Calu3 (cell line): Measurements from ENCODE around the gene TMPRSS2. TPM values are rescaled to one million over a fixed set of nuclear protein-coding genes. Genes with fewer than 3 reads are reported as not detected.

Source experiments
- BruUV-seq: library from RNA; stranded (reverse); fragments of 400-500 nt; replicated peaks from 2 replicates; lab custom pipeline; 2021; lab: Mats Ljungman, UMichigan
- CTCF ChIA-PET: fragments of 300-600 bp; sonication (Branson Sonifier 250); formaldehyde crosslinking; loops from one replicate; lab custom pipeline; 2022; ENCODE audit warnings: antibody characterized with exemption; lab: Charles Lee
- DNase-seq: peaks from one replicate; pipeline ENCODE4 v3.0.0; 2022
- H3K27ac Mint-ChIP-seq: one replicate; pipeline ENCODE4 v1.8.0; 2022; ENCODE audit warnings: mixed read lengths; ENCODE audit not compliant: unreplicated experiment
- H3K27me3 Mint-ChIP-seq: one replicate; pipeline ENCODE4 v1.8.0; 2022; ENCODE audit warnings: mixed read lengths; ENCODE audit not compliant: unreplicated experiment
- H3K36me3 Mint-ChIP-seq: one replicate; pipeline ENCODE4 v1.8.0; 2022; ENCODE audit warnings: mild to moderate bottlenecking, moderate library complexity, mixed read lengths; ENCODE audit not compliant: insufficient read depth, unreplicated experiment
- H3K4me1 Mint-ChIP-seq: one replicate; pipeline ENCODE4 v1.8.0; 2022; ENCODE audit warnings: mild to moderate bottlenecking, low read depth, mixed read lengths; ENCODE audit not compliant: unreplicated experiment
- H3K4me3 Mint-ChIP-seq: one replicate; pipeline ENCODE4 v1.8.0; 2022; ENCODE audit warnings: mild to moderate bottlenecking, low read depth, moderate library complexity, mixed read lengths; ENCODE audit not compliant: unreplicated experiment
- H3K9me3 Mint-ChIP-seq: one replicate; pipeline ENCODE4 v1.8.0; 2022; ENCODE audit warnings: low read depth, mixed read lengths; ENCODE audit not compliant: unreplicated experiment
- intact Hi-C: fragments of 100-400 bp; cut with micrococcal nuclease; formaldehyde crosslinking; loops from one replicate; pipeline ENCODE4 v1.10.0; 2022; ENCODE audit not compliant: unreplicated experiment
- total RNA-seq: library from RNA; stranded (reverse); gene quantifications from 2 replicates; pipeline ENCODE4 v1.2.3, GENCODE V29; 2022
- TF ChIP-seq, protein P1 (sequence below): fragments of 200-600 bp; IDR thresholded peaks from one replicate; pipeline ENCODE4 v1.8.0; 2022; ENCODE audit warnings: antibody characterized with exemption; ENCODE audit not compliant: unreplicated experiment

TMPRSS2 gene
- total RNA-seq, 1 experiment from 2014 or later = 13.1 TPM

DNA sequence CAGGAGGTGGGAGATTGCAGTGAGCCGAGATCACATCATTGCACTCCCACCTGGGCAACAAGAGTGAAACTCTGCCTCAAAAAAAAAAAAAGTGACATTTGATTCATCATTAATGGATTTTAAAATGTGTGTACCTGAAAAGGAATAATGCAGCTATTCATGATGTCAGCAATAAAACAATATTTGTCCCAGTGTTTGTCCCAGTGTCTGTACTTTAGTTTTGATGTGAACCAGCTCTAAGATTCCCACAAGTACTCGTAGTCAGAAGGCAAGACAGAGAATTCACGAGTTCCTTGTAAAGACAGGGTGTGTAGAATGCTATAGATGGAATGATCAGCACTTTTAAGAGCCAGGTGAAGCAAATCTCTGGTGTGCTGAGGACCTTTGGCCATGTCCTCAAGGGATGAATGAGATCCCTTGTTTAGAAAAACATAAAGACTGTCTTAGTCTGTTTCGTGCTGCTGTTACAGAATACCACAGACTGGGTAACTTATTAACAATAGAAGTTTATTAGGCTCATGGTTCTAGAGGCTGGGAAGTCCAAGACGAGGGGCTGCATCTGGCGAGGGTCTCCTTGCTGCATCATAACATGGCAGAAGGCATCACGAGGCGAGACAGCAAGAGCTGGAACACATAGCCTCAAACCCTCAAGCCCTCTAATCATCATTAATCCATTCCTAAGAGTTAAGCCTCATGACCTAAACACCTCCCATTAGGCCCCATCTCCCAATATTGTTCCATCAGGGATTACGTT, 12.0 kb upstream of the TMPRSS2 start:
- H3K9me3 Mint-ChIP-seq = no peaks in the 10 kb centered on the region
- BruUV-seq = no TSS peak
- TF ChIP-seq, protein P1, sequence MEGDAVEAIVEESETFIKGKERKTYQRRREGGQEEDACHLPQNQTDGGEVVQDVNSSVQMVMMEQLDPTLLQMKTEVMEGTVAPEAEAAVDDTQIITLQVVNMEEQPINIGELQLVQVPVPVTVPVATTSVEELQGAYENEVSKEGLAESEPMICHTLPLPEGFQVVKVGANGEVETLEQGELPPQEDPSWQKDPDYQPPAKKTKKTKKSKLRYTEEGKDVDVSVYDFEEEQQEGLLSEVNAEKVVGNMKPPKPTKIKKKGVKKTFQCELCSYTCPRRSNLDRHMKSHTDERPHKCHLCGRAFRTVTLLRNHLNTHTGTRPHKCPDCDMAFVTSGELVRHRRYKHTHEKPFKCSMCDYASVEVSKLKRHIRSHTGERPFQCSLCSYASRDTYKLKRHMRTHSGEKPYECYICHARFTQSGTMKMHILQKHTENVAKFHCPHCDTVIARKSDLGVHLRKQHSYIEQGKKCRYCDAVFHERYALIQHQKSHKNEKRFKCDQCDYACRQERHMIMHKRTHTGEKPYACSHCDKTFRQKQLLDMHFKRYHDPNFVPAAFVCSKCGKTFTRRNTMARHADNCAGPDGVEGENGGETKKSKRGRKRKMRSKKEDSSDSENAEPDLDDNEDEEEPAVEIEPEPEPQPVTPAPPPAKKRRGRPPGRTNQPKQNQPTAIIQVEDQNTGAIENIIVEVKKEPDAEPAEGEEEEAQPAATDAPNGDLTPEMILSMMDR = no peak
- intact Hi-C loops = no loop called here
- DNase-seq = no peak
- no peaks in the 10 kb centered on the region for H3K4me1 Mint-ChIP-seq
- H3K4me3 Mint-ChIP-seq = no peak overlapping the region
- no peak overlapping the region for H3K27ac Mint-ChIP-seq
- H3K27me3 Mint-ChIP-seq = no peaks in the 10 kb centered on the region
- CTCF ChIA-PET = no interaction called here
- H3K36me3 Mint-ChIP-seq = no peaks in the 10 kb centered on the region

DNA sequence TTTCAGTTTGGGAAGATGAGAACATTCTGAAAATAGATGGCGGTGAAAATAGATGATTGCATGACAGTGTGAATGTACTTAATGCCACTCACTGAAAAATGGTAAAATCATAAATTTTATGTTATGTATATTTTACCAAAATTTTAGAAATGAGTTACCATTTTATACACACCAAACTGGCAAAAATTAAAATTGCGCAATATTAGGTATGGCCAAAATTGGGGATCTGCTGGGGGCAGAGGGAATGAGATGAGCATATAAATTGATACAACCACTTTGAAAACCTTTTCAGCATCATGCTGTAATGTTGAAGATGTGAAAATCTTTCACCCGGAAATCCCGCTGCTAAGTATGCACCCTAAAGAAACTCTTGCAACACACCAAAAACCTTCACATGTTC, 10.8 kb upstream of the TMPRSS2 start:
- Mint-ChIP-seq H3K27me3 (no peaks in the 10 kb centered on the region), H3K9me3 (no peaks in the 10 kb centered on the region), H3K4me1 (no peaks in the 10 kb centered on the region), H3K27ac (no peak overlapping the region), H3K36me3 (no peaks in the 10 kb centered on the region), H3K4me3 (no peak overlapping the region)
- BruUV-seq = no TSS peak
- CTCF ChIA-PET = no interaction called here
- TF ChIP-seq, protein P1 = no peak
- DNase-seq = no peak
- intact Hi-C loops = no loop called here

- Mint-ChIP-seq H3K27me3 (no peaks in the 10 kb centered on the region), H3K36me3 (peaks cover 7% of the 10 kb centered on the region)
Measured at GRCh38 chr21:41511858-41512257, 3.9 kb upstream of the TMPRSS2 start.

DNA sequence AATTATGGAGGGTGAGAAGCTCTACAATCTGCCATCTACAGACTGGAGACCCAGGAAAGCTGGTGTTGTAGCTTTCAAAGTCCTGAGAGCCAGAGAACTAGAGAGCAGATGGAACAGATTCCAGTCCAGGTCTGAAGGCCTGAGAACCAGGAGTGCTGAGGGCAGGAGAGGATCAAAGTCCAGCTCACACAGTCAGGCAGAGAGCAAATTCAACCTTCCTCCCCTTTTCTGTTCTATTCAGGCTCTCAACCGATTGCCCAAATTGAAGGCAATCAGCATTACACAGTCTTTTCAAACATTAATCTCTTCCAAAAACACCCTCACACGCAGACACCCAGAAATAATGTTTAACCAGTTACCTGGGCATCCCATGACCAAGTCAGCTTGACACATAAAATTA, 2.5 kb upstream of the TMPRSS2 start:
- Mint-ChIP-seq H3K27me3 (no peaks in the 10 kb centered on the region), H3K4me1 (no peaks in the 10 kb centered on the region), H3K4me3 (no peak overlapping the region), H3K27ac (no peak overlapping the region), H3K36me3 (peaks cover 7% of the 10 kb centered on the region), H3K9me3 (no peaks in the 10 kb centered on the region)
- no TSS peak for BruUV-seq
- TF ChIP-seq, protein P1 = no peak
- CTCF ChIA-PET = no interaction called here
- intact Hi-C loops = no loop called here
- DNase-seq = no peak

More at GRCh38 chr21:41511858-41512257, 3.9 kb upstream of the TMPRSS2 start:
- intact Hi-C loops = no loop called here
- TF ChIP-seq, protein P1 = no peak
- Mint-ChIP-seq H3K4me1 (no peaks in the 10 kb centered on the region), H3K9me3 (no peaks in the 10 kb centered on the region), H3K4me3 (no peak overlapping the region), H3K27ac (no peak overlapping the region)
- CTCF ChIA-PET = no interaction called here
- BruUV-seq = no TSS peak
- no peak for DNase-seq
